Myocyte (in vitro differentiated cells): ENCODE results near the gene ZBTB39. TPM values are rescaled to one million over a fixed set of nuclear protein-coding genes. Genes with fewer than 3 reads are reported as not detected.
"Not testable (repeated sequence)": the region's sequence is repeated elsewhere in the genome, so short reads cannot be mapped to it uniquely, and the experiment has no call there.

Experiments
- DNase-seq: peaks from one replicate; pipeline ENCODE4 v3.0.0-alpha.2; 2012; ENCODE audit warnings: low read depth
- total RNA-seq: library from RNA; depleted of rRNA; stranded (reverse); fragments of >200 nt; gene quantifications from 2 replicates; pipeline ENCODE4 v1.2.3, GENCODE V29; 2014

ZBTB39 gene
- total RNA-seq, 1 donor from 2014 or later = 3.9 TPM

GRCh38 chr12:57031138-57031725 is 24.9 kb upstream of the ZBTB39 start:
- DNase-seq = no peak

- DNase-seq = no peak
These were observed 23.1 kb upstream of the ZBTB39 start for GRCh38 chr12:57029457-57029856.

GRCh38 chr12:57027805-57028153 is 21.4 kb upstream of the ZBTB39 start:
- DNase-seq = no peak

- DNase-seq = no peak
These were observed 20.9 kb upstream of the ZBTB39 start for GRCh38 chr12:57027011-57027804.

GRCh38 chr12:57025196-57025595 is 18.9 kb upstream of the ZBTB39 start:
- DNase-seq = no peak

GRCh38 chr12:57022324-57022723 is 16.0 kb upstream of the ZBTB39 start:
- DNase-seq = not testable (repeated sequence)

GRCh38 chr12:57019983-57020719 is 13.8 kb upstream of the ZBTB39 start:
- no peak for DNase-seq

- no peak for DNase-seq
These were observed 12.6 kb upstream of the ZBTB39 start for GRCh38 chr12:57018906-57019305.

GRCh38 chr12:57018353-57018752 is 12.0 kb upstream of the ZBTB39 start:
- not testable (repeated sequence) for DNase-seq

- no peak for DNase-seq
These were observed 10.0 kb upstream of the ZBTB39 start, which contains the start of gene TAC3 for GRCh38 chr12:57016348-57016747. Gene TAC3, minus strand, starts transcription at chr12:57016529. Its CDS starts 732 bp downstream, at chr12:57015797.

- DNase-seq = no peak
These were observed 6.5 kb upstream of the ZBTB39 start for GRCh38 chr12:57012600-57013465.

- DNase-seq = no peak
These were observed 5.4 kb upstream of the ZBTB39 start for GRCh38 chr12:57011438-57012424.

- no peak for DNase-seq
These were observed 4.4 kb upstream of the ZBTB39 start for GRCh38 chr12:57010627-57011247.

GRCh38 chr12:57009949-57010626 is 3.7 kb upstream of the ZBTB39 start:
- DNase-seq = no peak

GRCh38 chr12:57008178-57008577 is 1.8 kb upstream of the ZBTB39 start:
- DNase-seq = peak; percentile 67

GRCh38 chr12:57006809-57007475 is 596 bp upstream of the ZBTB39 start:
- DNase-seq = no peak

- no peak for DNase-seq
These were observed 1.7 kb downstream of the ZBTB39 start for GRCh38 chr12:57004651-57005050.

- no peak for DNase-seq
These were observed 3.0 kb downstream of the ZBTB39 start for GRCh38 chr12:57003395-57003794.
